AG04450 (cell line): ENCODE data around the gene ZNF804B. TPM values are rescaled to one million over a fixed set of nuclear protein-coding genes. Genes with fewer than 3 reads are reported as not detected.

Experiments used
- CTCF ChIA-PET: fragments of 300-600, 350-600 bp; formaldehyde crosslinking; extraction: SDS; loops from one replicate; lab custom pipeline; 2022; ENCODE audit warnings: antibody characterized with exemption, inconsistent platforms; lab: Charles Lee
- POLR2A ChIA-PET: fragments of 350-600 bp; formaldehyde crosslinking; extraction: SDS; loops from one replicate; lab custom pipeline; 2021; ENCODE audit warnings: antibody characterized with exemption, inconsistent platforms; lab: Yijun Ruan, JAX
- DNase-seq: peaks from one replicate; pipeline ENCODE4 v3.0.0-alpha.2; 2011; ENCODE audit warnings: low read depth, low spot score
- H3K27ac ChIP-seq: one replicate; pipeline ENCODE4 v1.5.1; 2012; ENCODE audit warnings: low read depth, low read length, control low read depth
- H3K27me3 ChIP-seq: one replicate; pipeline ENCODE4 v1.6.0; 2012; ENCODE audit warnings: low read length; ENCODE audit not compliant: control insufficient read depth, insufficient read depth
- H3K4me3 ChIP-seq: 2 replicates; pipeline ENCODE4 v1.5.1; 2011; ENCODE audit warnings: mild to moderate bottlenecking, low read depth, low read length, control low read depth
- H3K9me3 ChIP-seq: 2 replicates; pipeline ENCODE4 v1.5.1; 2012; ENCODE audit warnings: low read length; ENCODE audit not compliant: control insufficient read depth, insufficient read depth
- CTCF ChIP-seq: IDR thresholded peaks from 2 replicates; pipeline ENCODE4 v1.5.1; 2011; ENCODE audit warnings: low read depth, low read length, control low read depth, inconsistent platforms
- polyA plus RNA-seq: library from polyadenylated mRNA; depleted of rRNA; stranded (reverse); fragments of >200 nt; gene quantifications from 2 replicates; pipeline ENCODE4 v1.2.3, GENCODE V29; 2011

The ZNF804B gene
- polyA plus RNA-seq, 1 experiment, result not detected

DNA sequence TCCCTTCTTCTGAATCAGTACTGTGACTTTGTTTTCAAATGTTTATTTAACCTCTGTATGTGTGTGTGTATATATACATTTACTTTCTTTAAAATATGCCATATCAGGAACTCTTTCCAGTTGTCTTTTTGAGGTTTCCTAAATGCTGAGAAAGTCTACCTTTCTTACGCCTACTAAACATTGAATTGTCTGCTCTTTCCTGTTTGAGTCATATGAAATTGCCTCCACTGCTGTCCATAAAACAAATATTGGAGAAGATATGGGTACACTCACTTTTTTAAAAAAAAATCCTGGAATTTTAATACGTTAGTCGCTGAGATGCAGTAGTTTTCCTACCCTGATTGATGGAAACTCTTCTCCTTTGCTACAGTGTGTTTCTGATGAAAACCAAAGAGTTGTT lies 334.8 kb downstream of the ZNF804B start:
- TF ChIP-seq CTCF, result no peak
- DNase-seq, result no peak
- Histone ChIP-seq H3K27me3 (no peaks in the 10 kb centered on the region), H3K27ac (no peak overlapping the region), H3K9me3 (no peaks in the 10 kb centered on the region), H3K4me3 (no peak overlapping the region)
- POLR2A ChIA-PET, result no interaction called here
- CTCF ChIA-PET, result no interaction called here

DNA sequence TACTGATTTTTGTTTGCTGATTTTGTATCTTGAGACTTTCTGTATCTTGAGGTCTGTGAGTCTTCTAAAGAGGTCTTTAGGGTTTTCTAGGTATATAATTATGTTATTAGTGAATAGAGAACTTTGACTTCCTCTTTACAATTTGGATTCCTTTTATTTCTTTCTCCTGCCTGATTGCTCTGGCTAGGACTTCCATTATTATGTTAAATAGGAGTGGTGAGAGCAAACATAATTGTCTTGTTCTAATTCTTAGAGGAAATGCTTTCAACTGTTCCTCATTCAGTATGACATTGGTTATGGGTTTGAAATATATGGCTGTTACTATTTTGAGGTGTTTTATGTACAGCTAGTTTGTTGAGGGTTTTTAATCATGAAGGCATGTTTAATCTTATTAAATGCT lies 344.1 kb downstream of the ZNF804B start:
- ChIA-PET CTCF (no interaction called here), POLR2A (no interaction called here)
- H3K27me3 ChIP-seq, result no peaks in the 10 kb centered on the region
- no peak for DNase-seq
- TF ChIP-seq CTCF, result no peak
- no peak overlapping the region for H3K4me3 ChIP-seq
- H3K27ac ChIP-seq, result no peak overlapping the region
- no peaks in the 10 kb centered on the region for H3K9me3 ChIP-seq

GRCh38 chr7:89104748-89105685 lies 345.5 kb downstream of the ZNF804B start:
- Histone ChIP-seq H3K9me3 (no peaks in the 10 kb centered on the region), H3K27ac (no peak overlapping the region), H3K4me3 (no peak overlapping the region), H3K27me3 (no peaks in the 10 kb centered on the region)
- DNase-seq, result no peak
- ChIA-PET CTCF (no interaction called here), POLR2A (no interaction called here)
- TF ChIP-seq CTCF, result no peak

DNA sequence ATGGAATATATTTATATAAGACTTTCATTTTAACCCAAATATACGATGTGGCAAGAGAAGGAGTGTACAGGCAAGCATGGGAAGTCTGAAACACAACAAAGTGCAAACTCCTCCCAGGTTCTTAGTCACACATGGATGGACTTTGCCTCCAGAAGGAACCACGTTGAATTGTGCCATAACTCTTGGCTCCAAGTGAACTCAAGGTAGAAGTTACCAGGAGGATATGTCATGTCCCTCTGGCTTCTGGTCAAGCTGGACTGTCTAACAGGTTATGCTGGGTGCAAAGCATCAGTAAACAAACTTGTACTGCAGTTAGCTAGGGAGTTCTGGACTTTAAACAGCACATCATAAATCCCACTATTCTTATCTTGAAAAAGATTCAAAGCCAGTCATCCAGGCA lies 364.4 kb downstream of the ZNF804B start:
- Histone ChIP-seq H3K4me3 (no peak overlapping the region), H3K27ac (no peak overlapping the region), H3K27me3 (no peaks in the 10 kb centered on the region), H3K9me3 (peaks cover 4% of the 10 kb centered on the region)
- DNase-seq, result no peak
- CTCF ChIA-PET, result no interaction called here
- TF ChIP-seq CTCF, result no peak
- POLR2A ChIA-PET, result no interaction called here

DNA sequence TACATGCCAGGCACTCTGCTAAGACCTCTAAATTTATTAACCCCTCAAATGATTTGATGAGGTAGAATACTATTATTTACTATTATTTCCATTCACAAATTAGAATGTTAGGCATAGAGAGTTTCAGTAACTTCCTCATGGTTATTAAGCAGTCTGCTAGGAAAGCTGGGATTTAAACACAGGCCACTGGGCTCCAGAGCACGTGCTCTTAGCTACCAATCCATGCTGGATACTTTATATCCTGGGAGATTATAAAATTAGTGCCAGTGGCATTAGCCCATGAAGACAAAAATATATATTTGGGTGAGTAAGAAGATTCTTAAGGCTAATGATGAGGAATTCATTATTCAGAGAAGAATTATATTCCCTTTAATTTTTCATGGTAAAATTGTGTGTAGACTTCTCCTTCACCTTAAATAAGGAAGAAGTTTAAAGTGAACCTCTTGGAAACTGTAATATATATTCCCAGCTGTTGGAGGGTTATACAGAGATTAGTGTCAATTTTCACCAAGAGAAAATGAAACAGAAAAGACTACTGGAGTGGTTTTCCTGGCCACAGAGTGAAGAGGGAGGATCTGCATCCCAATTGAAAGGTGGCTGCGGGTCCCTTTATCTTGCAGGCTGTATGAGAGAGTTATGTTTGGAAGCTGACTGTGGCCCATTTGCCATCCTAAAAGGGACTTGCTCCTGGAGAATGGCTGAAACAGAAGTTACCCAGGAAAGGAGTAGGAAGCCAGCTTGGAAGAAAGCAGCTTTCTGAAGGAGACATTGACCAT lies 370.3 kb downstream of the ZNF804B start:
- ChIA-PET POLR2A (no interaction called here), CTCF (no interaction called here)
- TF ChIP-seq CTCF, result no peak
- Histone ChIP-seq H3K9me3 (no peaks in the 10 kb centered on the region; the same call in 1 of the 2 replicates), H3K4me3 (no peak overlapping the region), H3K27ac (no peak overlapping the region), H3K27me3 (no peaks in the 10 kb centered on the region)
- no peak for DNase-seq
